Calu3 (cell line): Measurements from ENCODE around the gene ELP1. TPM values are rescaled to one million over a fixed set of nuclear protein-coding genes. Genes with fewer than 3 reads are reported as not detected.

Source experiments
- BruUV-seq: library from RNA; stranded (reverse); fragments of 400-500 nt; replicated peaks from 2 replicates; lab custom pipeline; 2021; lab: Mats Ljungman, UMichigan
- CTCF ChIA-PET: fragments of 300-600 bp; sonication (Branson Sonifier 250); formaldehyde crosslinking; loops from one replicate; lab custom pipeline; 2022; ENCODE audit warnings: antibody characterized with exemption; lab: Charles Lee
- DNase-seq: peaks from one replicate; pipeline ENCODE4 v3.0.0; 2022
- H3K27ac Mint-ChIP-seq: one replicate; pipeline ENCODE4 v1.8.0; 2022; ENCODE audit warnings: mixed read lengths; ENCODE audit not compliant: unreplicated experiment
- H3K27me3 Mint-ChIP-seq: one replicate; pipeline ENCODE4 v1.8.0; 2022; ENCODE audit warnings: mixed read lengths; ENCODE audit not compliant: unreplicated experiment
- H3K36me3 Mint-ChIP-seq: one replicate; pipeline ENCODE4 v1.8.0; 2022; ENCODE audit warnings: mild to moderate bottlenecking, moderate library complexity, mixed read lengths; ENCODE audit not compliant: insufficient read depth, unreplicated experiment
- H3K4me1 Mint-ChIP-seq: one replicate; pipeline ENCODE4 v1.8.0; 2022; ENCODE audit warnings: mild to moderate bottlenecking, low read depth, mixed read lengths; ENCODE audit not compliant: unreplicated experiment
- H3K4me3 Mint-ChIP-seq: one replicate; pipeline ENCODE4 v1.8.0; 2022; ENCODE audit warnings: mild to moderate bottlenecking, low read depth, moderate library complexity, mixed read lengths; ENCODE audit not compliant: unreplicated experiment
- H3K9me3 Mint-ChIP-seq: one replicate; pipeline ENCODE4 v1.8.0; 2022; ENCODE audit warnings: low read depth, mixed read lengths; ENCODE audit not compliant: unreplicated experiment
- CTCF ChIP-seq: fragments of 200-600 bp; IDR thresholded peaks from one replicate; pipeline ENCODE4 v1.8.0; 2022; ENCODE audit warnings: antibody characterized with exemption; ENCODE audit not compliant: unreplicated experiment
- intact Hi-C: fragments of 100-400 bp; cut with micrococcal nuclease; formaldehyde crosslinking; loops from one replicate; pipeline ENCODE4 v1.10.0; 2022; ENCODE audit not compliant: unreplicated experiment
- total RNA-seq: library from RNA; stranded (reverse); gene quantifications from 2 replicates; pipeline ENCODE4 v1.2.3, GENCODE V29; 2022

Gene ELP1
- total RNA-seq, 1 experiment from 2014 or later, result 17.9 TPM

GRCh38 chr9:108953983-108954574 is 20.2 kb upstream of the ELP1 start:
- intact Hi-C loops, result loop anchor here (10.0 kb wide), 1 partner anchor 61 kb away; the partner anchor contains the start of gene CTNNAL1
- no peaks in the 10 kb centered on the region for H3K9me3 Mint-ChIP-seq
- H3K27me3 Mint-ChIP-seq, result no peaks in the 10 kb centered on the region
- H3K4me1 Mint-ChIP-seq, result no peaks in the 10 kb centered on the region
- H3K27ac Mint-ChIP-seq, result no peak overlapping the region
- CTCF ChIA-PET, result interaction anchor here (0.7 to 1.0 kb wide), 2 partner anchors 15 to 229 kb away, joined by 3 to 4 read pairs; no protein-coding TSS in a partner anchor
- DNase-seq, result no peak
- peak; percentile 40 for TF ChIP-seq CTCF
- H3K36me3 Mint-ChIP-seq, result no peaks in the 10 kb centered on the region
- BruUV-seq, result no TSS peak
- no peak overlapping the region for H3K4me3 Mint-ChIP-seq

- H3K4me3 Mint-ChIP-seq, result no peak overlapping the region
- no peak for DNase-seq
- BruUV-seq, result no TSS peak
- no peaks in the 10 kb centered on the region for H3K4me1 Mint-ChIP-seq
- H3K36me3 Mint-ChIP-seq, result no peaks in the 10 kb centered on the region
- intact Hi-C loops, result loop anchor here (10.0 kb wide), 1 partner anchor 63 kb away; the partner anchor contains the start of gene CTNNAL1
- CTCF ChIA-PET, result interaction anchor here (0.7 kb wide), 1 partner anchor 35 kb away, joined by 5 read pairs; no protein-coding TSS in a partner anchor
- TF ChIP-seq CTCF, result no peak
- H3K27ac Mint-ChIP-seq, result no peak overlapping the region
- H3K27me3 Mint-ChIP-seq, result no peaks in the 10 kb centered on the region
- no peaks in the 10 kb centered on the region for H3K9me3 Mint-ChIP-seq
Measured at GRCh38 chr9:108951578-108951977, 17.7 kb upstream of the ELP1 start.

GRCh38 chr9:108950168-108950567 is 16.2 kb upstream of the ELP1 start:
- H3K4me1 Mint-ChIP-seq, result no peaks in the 10 kb centered on the region
- no peaks in the 10 kb centered on the region for H3K36me3 Mint-ChIP-seq
- H3K27me3 Mint-ChIP-seq, result no peaks in the 10 kb centered on the region
- no peak for TF ChIP-seq CTCF
- intact Hi-C loops, result loop anchor here (10.0 kb wide), 1 partner anchor 65 kb away; the partner anchor contains the start of gene CTNNAL1
- H3K4me3 Mint-ChIP-seq, result no peak overlapping the region
- H3K9me3 Mint-ChIP-seq, result no peaks in the 10 kb centered on the region
- H3K27ac Mint-ChIP-seq, result no peak overlapping the region
- BruUV-seq, result no TSS peak
- no peak for DNase-seq
- CTCF ChIA-PET, result no interaction called here

GRCh38 chr9:108939975-108940374 is 6.1 kb upstream of the ELP1 start:
- DNase-seq, result no peak
- no peaks in the 10 kb centered on the region for H3K4me1 Mint-ChIP-seq
- H3K9me3 Mint-ChIP-seq, result no peaks in the 10 kb centered on the region
- intact Hi-C loops, result no loop called here
- no peaks in the 10 kb centered on the region for H3K36me3 Mint-ChIP-seq
- no peak overlapping the region for H3K27ac Mint-ChIP-seq
- no peak for TF ChIP-seq CTCF
- no peaks in the 10 kb centered on the region for H3K27me3 Mint-ChIP-seq
- H3K4me3 Mint-ChIP-seq, result no peak overlapping the region
- CTCF ChIA-PET, result no interaction called here
- BruUV-seq, result no TSS peak
